HG02943 (cell line): ENCODE results near the gene CYB5R4.
"Not testable (repeated sequence)": the region's sequence is repeated elsewhere in the genome, so short reads cannot be mapped to it uniquely, and the experiment has no call there.

Experiments
- ATAC-seq: cut with Tn5 transposase; IDR thresholded peaks from one replicate; pipeline ENCODE4 v1.9.1; 2021; ENCODE audit warnings: mild to moderate bottlenecking, low read depth, moderate library complexity; ENCODE audit not compliant: unreplicated experiment

The CYB5R4 gene

DNA sequence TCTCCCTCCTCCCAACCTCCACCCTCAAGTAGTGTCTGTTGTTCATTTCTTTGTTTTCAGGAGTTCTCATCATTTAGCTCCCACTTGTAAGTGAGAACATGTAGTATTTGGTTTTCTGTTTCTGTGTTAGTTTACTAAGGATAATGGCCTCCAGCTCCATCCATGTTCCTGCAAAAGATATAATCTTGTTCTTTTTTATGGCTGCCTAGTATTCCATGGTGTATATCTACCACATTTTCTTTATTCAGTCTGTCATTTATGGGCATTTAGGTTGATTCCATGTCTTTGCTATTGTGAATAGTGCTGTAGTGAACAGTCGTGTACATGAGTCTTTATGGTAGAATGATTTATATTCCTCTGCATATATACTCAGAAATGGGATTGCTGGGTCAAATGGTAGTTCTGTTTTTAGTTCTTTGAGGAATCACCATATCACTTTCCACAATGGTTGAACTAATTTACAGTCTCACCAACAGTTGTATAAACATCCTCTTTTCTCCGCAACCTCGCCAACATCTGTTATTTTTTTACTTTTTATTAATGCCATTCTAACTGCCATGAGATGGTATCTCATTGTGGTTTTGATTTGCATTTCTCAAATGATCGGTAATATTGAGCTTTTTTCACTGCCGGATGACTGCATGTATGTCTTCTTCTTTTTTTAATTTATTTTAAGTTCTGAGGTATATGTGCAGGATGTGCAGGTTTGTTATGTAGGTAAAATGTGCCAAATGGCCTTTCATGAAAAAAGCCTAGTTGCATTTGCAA lies 48.3 kb downstream of the CYB5R4 start:
- not testable (repeated sequence) for ATAC-seq

DNA sequence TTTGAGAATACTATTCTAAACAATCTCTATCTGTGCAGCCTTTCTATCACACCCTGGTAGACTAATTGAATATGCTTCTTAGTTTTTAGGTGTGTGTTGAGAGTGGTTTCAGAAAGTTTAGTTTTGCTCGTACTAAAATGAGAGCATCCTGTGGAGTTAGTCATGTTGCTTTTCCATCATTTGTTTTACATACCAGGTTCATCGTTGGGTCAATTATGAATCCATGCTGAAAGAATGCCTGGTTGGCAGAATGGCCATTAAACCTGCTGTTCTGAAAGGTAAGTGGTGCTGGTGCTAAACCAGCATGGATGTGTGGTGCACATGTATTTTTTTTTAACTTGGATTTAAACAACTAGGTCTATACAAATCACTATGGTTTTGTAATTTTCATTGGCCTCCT lies 49.3 kb downstream of the CYB5R4 start:
- ATAC-seq = no peak

DNA sequence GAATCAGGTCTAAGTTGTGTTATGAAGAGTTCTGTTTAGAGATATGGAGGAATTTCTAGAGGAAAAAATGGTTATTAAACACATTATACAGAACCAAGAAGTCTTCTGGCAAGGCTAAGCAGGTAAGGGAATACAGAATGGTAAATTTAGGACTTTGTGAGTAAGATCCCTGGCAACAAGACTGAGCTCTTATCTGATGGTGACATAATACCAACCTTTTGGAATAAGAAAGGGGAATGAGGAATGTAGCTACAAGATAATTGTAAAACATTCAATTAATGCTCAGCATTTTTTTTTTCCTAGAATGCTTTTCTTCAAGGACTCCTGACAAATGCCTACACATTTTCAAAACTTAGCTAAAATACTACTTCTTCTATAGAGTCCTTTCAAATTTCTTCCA lies 51.8 kb downstream of the CYB5R4 start:
- no peak for ATAC-seq

DNA sequence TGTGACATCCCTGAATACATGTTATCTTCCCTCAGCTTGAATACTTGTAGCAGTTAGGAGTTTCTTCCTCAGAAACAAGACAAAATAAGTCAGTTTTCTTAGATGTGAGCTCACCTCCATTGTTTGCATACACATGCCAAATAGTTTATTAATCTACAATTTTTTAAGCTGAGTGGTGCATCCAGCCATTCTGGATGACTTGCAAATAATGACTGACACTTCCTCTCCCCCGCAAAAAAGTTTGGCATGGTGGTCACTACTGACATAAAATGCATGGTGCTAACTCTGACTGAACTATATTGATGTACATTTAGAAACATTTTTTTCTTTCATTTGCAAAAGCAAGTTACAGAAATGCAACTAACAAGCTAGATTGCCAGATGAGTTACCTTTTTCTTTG lies 55.5 kb downstream of the CYB5R4 start:
- ATAC-seq = no peak

DNA sequence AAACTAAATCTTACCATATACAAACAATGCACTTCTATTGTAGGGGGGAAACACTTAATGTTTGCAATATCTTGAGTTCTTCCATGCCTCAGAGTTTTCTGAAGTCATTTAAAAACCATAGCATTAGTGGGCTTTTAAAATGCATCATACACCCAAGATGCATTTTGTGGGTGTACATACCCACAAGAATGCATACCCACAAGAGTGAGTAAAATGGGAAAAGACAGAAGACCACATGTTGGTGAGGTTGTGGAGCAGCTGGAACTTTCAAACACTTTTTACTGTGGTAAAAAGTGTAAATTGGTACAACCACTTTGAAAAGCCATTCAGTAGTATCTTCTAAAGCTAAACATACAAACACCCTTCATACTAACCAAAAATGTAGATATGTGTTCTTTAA lies 57.5 kb downstream of the CYB5R4 start:
- ATAC-seq = no peak

DNA sequence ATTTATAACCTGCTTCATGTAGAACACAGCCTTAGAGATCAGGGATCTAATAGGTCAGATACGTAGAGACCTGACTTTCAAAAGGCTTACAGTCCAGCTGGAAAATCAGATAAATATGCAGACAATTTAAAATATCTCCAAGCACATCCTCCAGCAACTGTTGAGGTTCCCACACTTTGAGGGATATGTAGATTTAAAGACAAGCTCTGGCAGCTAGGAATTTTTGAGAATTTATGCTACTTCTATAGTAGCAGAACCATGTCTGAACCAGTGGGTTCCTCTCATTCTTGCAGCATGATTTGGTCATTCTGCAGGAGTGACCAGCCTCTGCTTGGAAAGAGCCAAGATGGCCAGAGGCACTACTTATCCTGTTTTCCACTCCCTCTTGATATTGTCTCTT lies 60.5 kb downstream of the CYB5R4 start:
- ATAC-seq = no peak

DNA sequence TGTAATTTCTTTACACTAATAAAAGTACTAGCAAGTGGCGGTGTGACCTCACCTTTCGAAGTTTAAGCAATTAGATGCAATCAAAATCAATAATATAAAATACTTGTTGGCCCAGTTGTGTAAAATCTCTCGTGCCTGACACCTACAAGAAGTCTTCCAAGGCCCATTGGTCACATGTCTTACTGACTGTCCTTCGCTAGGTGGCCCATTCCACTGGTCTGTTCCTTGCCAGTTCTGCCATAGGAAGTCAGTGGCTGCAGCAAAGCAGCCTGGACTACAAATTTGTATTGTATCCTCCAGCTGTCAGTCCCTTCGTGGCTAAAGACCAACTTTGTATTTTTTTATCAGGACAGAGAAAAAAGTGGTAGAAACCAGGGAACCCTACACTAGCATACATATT lies 61.8 kb downstream of the CYB5R4 start:
- ATAC-seq = no peak

DNA sequence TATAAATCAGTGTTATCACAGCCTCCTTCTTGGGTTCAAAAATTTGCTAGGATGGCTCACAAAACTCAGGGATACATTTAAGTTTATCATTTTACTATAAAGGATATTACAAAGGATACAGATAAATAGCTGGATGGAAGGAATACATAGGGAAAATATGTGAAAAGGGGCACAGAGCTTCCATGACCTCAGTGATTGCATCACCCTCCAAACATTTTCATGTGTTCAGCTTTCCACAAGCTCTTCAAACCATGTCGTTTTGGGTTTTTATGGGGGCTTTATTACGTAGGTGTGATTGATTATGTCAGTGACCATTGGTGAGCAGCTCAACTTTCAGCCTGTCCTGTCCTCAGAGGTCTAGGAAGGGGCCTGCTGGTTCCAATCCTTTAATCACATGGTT lies 68.0 kb downstream of the CYB5R4 start:
- no peak for ATAC-seq

DNA sequence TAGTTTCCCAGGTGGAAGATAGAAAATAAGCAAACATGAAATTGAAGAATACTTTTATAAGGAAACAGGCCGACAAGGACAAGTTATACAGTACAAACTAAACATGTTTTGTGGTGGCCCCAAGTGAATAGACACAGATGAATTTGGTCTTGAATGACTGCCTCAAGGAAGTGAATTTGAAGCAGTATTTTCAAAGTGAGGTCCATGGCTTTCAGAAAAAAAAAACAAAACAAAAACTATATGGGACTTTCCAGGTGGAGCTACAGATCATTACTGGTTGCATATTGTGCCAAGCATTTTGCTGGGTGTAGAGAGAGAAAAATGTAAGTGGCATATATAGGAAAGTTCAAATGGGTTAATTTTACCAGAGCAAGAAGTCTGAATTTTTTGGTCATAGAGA lies 68.8 kb downstream of the CYB5R4 start:
- ATAC-seq = no peak

DNA sequence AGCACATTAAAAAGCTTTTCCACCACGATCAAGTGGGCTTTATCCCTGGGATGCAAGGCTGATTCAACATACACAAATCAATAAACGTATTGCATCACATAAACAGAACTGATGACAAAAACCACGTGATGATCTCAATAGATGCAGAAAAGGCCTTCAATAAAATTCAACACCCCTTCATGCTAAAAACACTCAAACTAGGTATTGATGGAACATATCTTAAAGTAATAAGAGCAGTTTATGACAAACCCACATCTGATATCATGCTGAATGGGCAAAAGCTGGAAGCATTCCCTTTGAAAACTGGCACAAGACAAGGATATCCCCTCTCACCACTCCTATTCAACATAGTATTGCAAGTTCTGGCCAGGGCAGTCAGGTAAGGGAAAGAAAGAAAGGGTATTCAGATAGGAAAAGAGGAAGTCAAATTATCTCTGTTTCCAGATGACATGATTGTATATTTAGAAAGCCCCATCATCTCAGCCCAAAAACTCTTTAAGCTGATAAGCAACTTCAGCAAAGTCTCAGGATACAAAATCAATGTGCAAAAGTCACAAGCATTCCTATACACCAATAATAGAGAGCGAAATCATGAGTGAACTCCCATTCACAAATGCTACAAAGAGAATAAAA lies 86.8 kb downstream of the CYB5R4 start:
- not testable (repeated sequence) for ATAC-seq

DNA sequence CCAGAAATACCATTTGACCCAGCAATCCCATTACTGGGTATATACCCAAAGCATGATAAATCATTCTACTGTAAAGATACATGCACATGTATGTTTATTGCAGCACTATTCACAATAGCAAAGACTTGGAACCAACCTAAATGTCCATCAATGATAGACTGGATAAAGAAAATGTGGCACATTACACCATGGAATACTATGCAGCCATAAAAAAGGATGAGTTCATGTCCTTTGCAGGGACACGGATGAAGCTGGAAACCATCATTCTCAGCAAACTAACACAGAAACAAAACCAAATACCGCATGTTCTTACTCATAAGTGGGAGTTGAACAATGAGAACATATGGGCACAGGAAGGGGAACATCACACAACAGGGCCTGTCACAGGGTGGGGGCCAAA lies 88.5 kb downstream of the CYB5R4 start:
- ATAC-seq = not testable (repeated sequence)

DNA sequence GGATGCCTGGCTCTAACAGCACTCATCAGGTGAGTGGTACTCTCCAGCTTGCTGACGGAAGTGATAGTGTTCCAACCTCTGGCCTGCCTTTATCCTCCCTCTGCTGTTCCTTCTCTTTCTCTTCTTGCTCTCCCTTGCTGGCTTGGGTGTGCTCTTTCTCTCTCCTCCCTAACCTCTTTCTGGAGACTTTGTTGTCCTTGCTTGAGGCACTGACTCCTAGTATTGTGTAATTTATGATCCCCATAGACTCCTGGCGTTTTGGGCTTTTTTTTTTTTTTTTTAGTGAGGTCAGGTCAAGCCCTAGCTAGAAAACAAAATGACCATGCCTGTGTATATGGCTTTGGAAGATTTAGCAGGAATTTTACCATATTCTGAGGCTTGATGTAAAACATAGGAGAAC lies 89.4 kb downstream of the CYB5R4 start:
- no peak for ATAC-seq

DNA sequence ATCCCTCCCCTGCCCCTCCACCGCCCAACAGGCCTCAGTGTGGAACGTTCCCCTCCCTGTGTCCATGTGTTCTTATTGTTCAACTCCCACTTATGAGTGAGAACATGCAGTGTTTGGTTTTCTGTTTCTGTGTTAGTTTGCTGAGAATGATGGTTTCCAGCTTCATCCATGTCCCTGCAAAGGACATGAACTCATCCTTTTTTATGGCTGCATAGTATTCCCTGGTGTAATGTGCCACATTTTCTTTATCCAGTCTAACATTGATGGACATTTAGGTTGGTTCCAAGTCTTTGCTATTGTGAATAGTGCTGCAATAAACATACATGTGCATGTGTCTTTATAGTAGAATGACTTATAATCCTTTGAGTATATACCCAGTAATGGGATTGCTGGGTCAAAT lies 91.9 kb downstream of the CYB5R4 start:
- not testable (repeated sequence) for ATAC-seq

DNA sequence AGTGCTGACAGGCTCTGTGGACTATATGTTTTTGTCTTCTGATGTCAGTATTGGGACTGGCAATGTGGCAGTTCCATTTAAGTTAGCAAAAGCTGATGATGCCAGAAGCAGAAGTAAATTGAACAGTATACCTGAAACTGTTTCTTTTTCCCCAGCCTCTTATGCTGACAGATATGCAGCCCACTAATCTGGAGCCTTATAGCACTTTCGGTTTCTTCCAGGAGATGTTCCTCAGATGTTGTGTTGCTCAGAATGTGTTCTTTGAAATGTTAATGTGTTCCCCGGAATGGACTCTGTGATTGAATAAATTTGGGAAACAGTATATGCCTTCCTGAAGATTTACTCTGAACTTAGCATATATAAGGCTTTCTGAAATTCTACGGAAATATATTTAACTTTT lies 93.3 kb downstream of the CYB5R4 start:
- no peak for ATAC-seq

DNA sequence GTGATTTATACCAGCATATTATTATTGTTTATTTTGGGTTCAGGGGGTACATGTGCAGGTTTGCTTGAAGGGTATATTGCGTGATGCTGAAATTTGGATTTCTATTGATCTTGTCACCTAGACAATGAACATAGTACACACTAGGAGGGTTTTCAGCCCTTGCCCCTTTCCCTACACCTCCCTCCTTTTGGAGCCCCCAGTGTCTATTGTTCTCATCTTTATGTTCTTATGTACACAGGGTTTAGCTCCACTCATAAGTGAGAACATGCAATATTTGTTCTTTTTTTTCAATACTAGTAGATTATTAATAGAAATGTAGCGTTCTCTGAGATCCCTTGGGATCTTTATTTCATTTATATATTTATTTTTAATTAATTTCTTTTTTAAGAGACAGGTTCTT lies 94.9 kb downstream of the CYB5R4 start:
- ATAC-seq = no peak

DNA sequence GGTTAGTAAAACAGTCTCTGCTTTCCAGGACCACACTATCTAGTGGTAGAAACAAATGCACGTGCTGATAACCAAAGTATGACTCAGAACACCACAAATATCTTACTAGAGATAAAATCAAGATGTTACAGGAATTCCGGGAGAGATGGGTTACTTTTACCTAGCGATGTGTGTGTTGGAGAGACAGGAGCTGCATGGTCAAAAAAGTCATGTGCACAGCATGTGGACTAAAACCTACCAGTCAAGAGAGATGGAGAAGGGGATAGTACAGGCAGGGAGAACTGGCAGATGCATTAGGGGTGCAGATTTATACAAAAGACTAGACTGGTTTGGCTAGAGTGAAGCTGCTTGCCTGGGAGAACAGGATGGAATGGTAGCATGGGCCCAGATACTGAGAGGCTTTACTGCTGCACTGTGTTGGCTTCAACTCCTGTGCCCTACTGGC lies 98.8 kb downstream of the CYB5R4 start:
- ATAC-seq = no peak

DNA sequence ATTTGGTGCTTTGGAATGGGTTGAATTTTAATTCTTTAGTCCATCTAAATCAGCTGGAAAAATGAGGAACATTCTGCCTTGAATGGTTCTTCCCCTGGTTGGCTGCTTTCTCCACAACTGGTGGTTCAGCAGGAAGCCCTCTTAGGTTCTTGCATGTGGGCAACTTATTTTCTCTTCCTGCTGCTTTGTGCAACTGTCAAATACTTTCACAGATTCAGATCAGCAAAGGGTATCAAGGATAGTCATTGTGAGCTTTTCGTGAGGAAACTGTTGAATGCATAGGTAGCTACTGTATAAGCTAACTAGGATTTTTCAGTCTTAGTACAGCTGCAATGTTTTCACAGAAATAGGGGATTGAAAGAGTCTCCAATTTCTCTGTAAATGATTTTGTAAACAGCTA lies 101.2 kb downstream of the CYB5R4 start:
- ATAC-seq = no peak

DNA sequence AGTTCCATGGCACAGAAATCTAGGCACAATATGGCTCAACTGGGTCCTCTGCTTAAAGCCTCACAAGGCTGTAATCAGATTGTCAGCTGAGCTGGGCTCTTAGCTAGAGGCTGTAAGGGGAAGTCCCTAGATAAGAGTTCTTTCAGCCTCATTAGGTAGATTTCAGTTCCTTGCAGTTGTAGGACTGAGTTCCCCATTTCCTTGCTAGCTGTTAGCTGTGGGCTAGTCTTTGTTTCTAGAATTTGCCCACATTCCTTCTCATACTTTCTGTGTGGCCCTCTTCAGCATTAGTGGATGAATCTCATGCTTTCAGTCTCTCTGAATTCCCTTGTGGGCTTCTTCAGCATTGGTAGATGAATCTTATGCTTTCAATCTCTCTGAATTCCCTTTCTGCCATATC lies 103.1 kb downstream of the CYB5R4 start:
- ATAC-seq = peak; percentile 61

DNA sequence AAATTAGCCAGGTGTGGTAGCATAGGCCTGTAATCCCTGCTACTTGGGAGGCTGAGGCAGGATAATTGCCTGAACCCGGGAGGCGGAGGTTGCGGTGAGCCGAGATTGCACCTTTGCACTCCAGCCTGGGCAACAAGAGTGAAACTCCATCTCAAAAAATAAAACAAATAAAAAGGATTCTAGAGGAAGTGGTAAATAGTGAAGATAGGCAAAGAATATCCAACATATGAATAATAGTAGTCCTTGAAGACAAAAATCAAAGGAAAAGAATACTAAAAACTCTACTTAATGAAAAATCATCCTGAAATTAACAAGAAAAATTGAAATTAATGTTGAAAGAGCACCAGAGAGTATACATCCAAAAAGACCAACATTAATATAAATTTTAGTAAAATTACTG lies 107.0 kb downstream of the CYB5R4 start:
- no peak for ATAC-seq

DNA sequence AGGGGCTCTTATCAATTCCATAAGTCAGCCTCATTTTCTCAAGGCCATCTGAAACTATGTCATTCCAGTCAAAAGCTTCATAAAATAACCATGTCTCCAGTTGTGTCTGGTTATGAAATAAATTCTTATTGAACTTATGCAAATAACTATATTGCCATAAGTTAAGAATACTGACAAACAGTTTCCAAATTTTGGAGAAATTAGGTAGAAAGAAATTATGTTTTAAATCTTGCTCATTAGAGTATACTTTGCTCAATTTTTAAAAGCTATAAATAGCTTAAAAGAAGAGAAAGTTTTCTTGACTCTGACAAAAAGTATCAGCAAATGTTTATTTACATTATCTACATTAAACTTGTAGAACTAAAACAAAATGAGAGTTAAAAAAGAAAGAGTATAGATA lies 111.1 kb downstream of the CYB5R4 start:
- no peak for ATAC-seq

DNA sequence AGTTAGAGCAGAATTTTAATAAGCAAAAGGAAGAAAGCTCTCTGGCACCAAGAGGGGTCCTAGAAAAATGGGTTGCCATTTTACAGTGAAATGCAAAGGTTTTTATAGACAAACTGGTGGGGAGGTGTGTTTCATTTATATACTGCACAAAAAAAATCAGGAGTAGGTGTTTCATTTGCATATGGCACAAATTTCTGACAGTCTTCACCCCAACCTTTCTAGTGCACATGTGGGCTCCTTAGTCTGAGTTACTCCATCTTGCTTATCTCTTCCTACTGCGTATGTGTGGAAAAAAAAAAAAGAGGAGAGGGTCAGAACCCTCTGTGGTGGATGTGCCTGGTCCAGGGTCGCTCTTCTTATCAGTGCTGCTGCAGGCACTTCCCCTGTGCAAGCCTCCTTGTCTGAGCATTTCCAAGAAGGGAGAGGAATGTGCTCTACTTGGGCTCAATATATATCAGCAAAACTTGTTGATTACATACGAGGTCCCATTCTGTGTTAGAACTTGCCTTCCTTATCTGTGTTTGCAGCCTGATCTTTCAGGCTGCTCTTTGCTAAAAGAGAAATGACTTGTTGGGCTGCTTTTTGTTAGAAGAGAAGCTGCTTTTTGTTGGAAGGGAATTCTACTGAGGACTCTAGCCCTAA lies 115.0 kb downstream of the CYB5R4 start:
- no peak for ATAC-seq
